H9 (cell line): Measurements from ENCODE around the gene CREB5. TPM values are rescaled to one million over a fixed set of nuclear protein-coding genes. Genes with fewer than 3 reads are reported as not detected.

ENCODE experiments used
- DNase-seq: peaks from one replicate; pipeline ENCODE4 v3.0.0-alpha.2; 2017
- H2AFZ ChIP-seq: one replicate; pipeline ENCODE4 v1.6.1; 2013; ENCODE audit warnings: mild to moderate bottlenecking, low read length, control low read depth, moderate library complexity
- H2AK5ac ChIP-seq: 2 replicates; pipeline ENCODE4 v1.6.1; 2013; ENCODE audit warnings: low read length, control low read depth, mixed read lengths; ENCODE audit not compliant: insufficient read length
- H2BK120ac ChIP-seq: one replicate; pipeline ENCODE4 v1.6.1; 2013; ENCODE audit warnings: low read depth, mild to moderate bottlenecking, low read length, control low read depth, inconsistent platforms; ENCODE audit not compliant: poor library complexity, severe bottlenecking
- H2BK12ac ChIP-seq: 2 replicates; pipeline ENCODE4 v1.6.1; 2013; ENCODE audit warnings: low read length, control low read depth, mixed read lengths, low read depth; ENCODE audit not compliant: insufficient read length
- H2BK15ac ChIP-seq: 2 replicates; pipeline ENCODE4 v1.6.1; 2013; ENCODE audit warnings: low read depth, low read length, control low read depth
- H2BK20ac ChIP-seq: one replicate; pipeline ENCODE4 v1.6.1; 2013; ENCODE audit warnings: low read depth, mild to moderate bottlenecking, low read length, control low read depth, inconsistent platforms; ENCODE audit not compliant: poor library complexity, severe bottlenecking
- H2BK5ac ChIP-seq: 2 replicates; pipeline ENCODE4 v1.6.1; 2013; ENCODE audit warnings: low read length, control low read depth, mixed read lengths; ENCODE audit not compliant: insufficient read length
- H3K14ac ChIP-seq: 2 replicates; pipeline ENCODE4 v1.6.1; 2013; ENCODE audit warnings: low read length, control low read depth; ENCODE audit not compliant: insufficient read depth
- H3K18ac ChIP-seq: 2 replicates; pipeline ENCODE4 v1.6.1; 2013; ENCODE audit warnings: low read depth, mild to moderate bottlenecking, mixed read lengths, low read length, control low read depth; ENCODE audit not compliant: insufficient read length
- H3K23ac ChIP-seq: 2 replicates; pipeline ENCODE4 v1.6.1; 2013; ENCODE audit warnings: low read length, control low read depth, mixed read lengths, low read depth; ENCODE audit not compliant: insufficient read length
- H3K23me2 ChIP-seq: 2 replicates; pipeline ENCODE4 v1.6.1; 2013; ENCODE audit warnings: low read depth, mild to moderate bottlenecking, mixed read lengths, low read length, control low read depth; ENCODE audit not compliant: insufficient read length, poor library complexity, severe bottlenecking
- H3K27ac ChIP-seq: 2 replicates; pipeline ENCODE4 v1.5.1; 2013; ENCODE audit warnings: low read length, control low read depth, mixed read lengths, low read depth; ENCODE audit not compliant: insufficient read length
- H3K27me3 ChIP-seq: 2 replicates; pipeline ENCODE4 v1.6.1; 2013; ENCODE audit warnings: low read length, control low read depth, inconsistent platforms; ENCODE audit not compliant: insufficient read depth
- H3K4ac ChIP-seq: 2 replicates; pipeline ENCODE4 v1.6.1; 2013; ENCODE audit warnings: low read depth, mild to moderate bottlenecking, control low read depth, inconsistent platforms, low read length, moderate library complexity
- H3K4me1 ChIP-seq: 2 replicates; pipeline ENCODE4 v1.6.1; 2013; ENCODE audit warnings: low read length, control low read depth, inconsistent platforms; ENCODE audit not compliant: insufficient read depth
- H3K4me2 ChIP-seq: 2 replicates; pipeline ENCODE4 v1.6.1; 2013; ENCODE audit warnings: low read length, control low read depth, mixed read lengths; ENCODE audit not compliant: insufficient read length, insufficient read depth
- H3K56ac ChIP-seq: 2 replicates; pipeline ENCODE4 v1.6.1; 2013; ENCODE audit warnings: low read depth, mild to moderate bottlenecking, mixed read lengths, low read length, control low read depth; ENCODE audit not compliant: insufficient read length
- H3K79me1 ChIP-seq: 2 replicates; pipeline ENCODE4 v1.6.1; 2013; ENCODE audit warnings: low read depth, mild to moderate bottlenecking, moderate library complexity, low read length, control low read depth, inconsistent platforms; ENCODE audit not compliant: insufficient read depth, poor library complexity, severe bottlenecking
- H3K79me2 ChIP-seq: 2 replicates; pipeline ENCODE4 v1.6.1; 2013; ENCODE audit warnings: low read length, control low read depth, inconsistent platforms; ENCODE audit not compliant: insufficient read depth
- H3K9ac ChIP-seq: 2 replicates; pipeline ENCODE4 v1.6.1; 2013; ENCODE audit warnings: low read length, control low read depth, mixed read lengths; ENCODE audit not compliant: insufficient read length; ENCODE audit errors: extremely low read depth
- H3K9me3 ChIP-seq: one replicate; pipeline ENCODE4 v1.6.1; 2013; ENCODE audit warnings: low read depth, low read length, inconsistent platforms; ENCODE audit not compliant: control insufficient read depth
- H3T11ph ChIP-seq: one replicate; pipeline ENCODE4 v1.6.1; 2013; ENCODE audit warnings: mild to moderate bottlenecking, low read length, control low read depth, inconsistent platforms
- H4K20me1 ChIP-seq: one replicate; pipeline ENCODE4 v1.6.1; 2013; ENCODE audit not compliant: control insufficient read depth, insufficient read length, insufficient read depth
- H4K5ac ChIP-seq: 2 replicates; pipeline ENCODE4 v1.6.1; 2013; ENCODE audit warnings: low read depth, mild to moderate bottlenecking, mixed read lengths, low read length, control low read depth; ENCODE audit not compliant: insufficient read length
- H4K8ac ChIP-seq: replicated peaks from 2 replicates; pipeline ENCODE4 v1.6.1; 2013; ENCODE audit warnings: low read length, control low read depth, mixed read lengths, low read depth; ENCODE audit not compliant: insufficient read length
- H4K91ac ChIP-seq: 2 replicates; pipeline ENCODE4 v1.6.1; 2013; ENCODE audit warnings: low read depth, mild to moderate bottlenecking, moderate library complexity, mixed read lengths, low read length, control low read depth; ENCODE audit not compliant: insufficient read length
- H3K27ac Mint-ChIP-seq, 3 experiments: 2 replicates in 2 of 3; 3 replicates in 1 of 3; pipeline ENCODE4 v1.8.0; 2020 to 2021; ENCODE audit warnings: mixed read lengths in 3 of 3, mild to moderate bottlenecking in 1 of 3, moderate library complexity in 1 of 3
- H3K27me3 Mint-ChIP-seq: 2 replicates; pipeline ENCODE4 v1.8.0; 2021; ENCODE audit warnings: low read depth, mild to moderate bottlenecking, moderate library complexity, mixed read lengths
- H3K36me3 Mint-ChIP-seq, 3 experiments: 2 replicates in 2 of 3; 3 replicates in 1 of 3; pipeline ENCODE4 v1.8.0; 2020 to 2021; ENCODE audit warnings: low read depth in 3 of 3, mixed read lengths in 3 of 3; ENCODE audit not compliant: insufficient read depth in 1 of 3
- H3K4me1 Mint-ChIP-seq, 2 experiments: 2 replicates each; pipeline ENCODE4 v1.8.0; 2020; ENCODE audit warnings: mixed read lengths in 2 of 2
- H3K4me3 Mint-ChIP-seq, 2 experiments: 2 replicates in 1 of 2; 3 replicates in 1 of 2; pipeline ENCODE4 v1.8.0; 2020 to 2021; ENCODE audit warnings: mild to moderate bottlenecking in 2 of 2, mixed read lengths in 2 of 2, moderate library complexity in 1 of 2
- H3K9me3 Mint-ChIP-seq, 2 experiments: 2 replicates in 1 of 2; 3 replicates in 1 of 2; pipeline ENCODE4 v1.8.0; 2020; ENCODE audit warnings: mild to moderate bottlenecking in 2 of 2, mixed read lengths in 2 of 2, moderate library complexity in 1 of 2
- WGBS: extraction: QIAGEN DNeasy Blood & Tissue Kit; methylation state at CpG from one replicate; pipeline ENCODE4 v1.1.7; 2013; ENCODE audit warnings: missing lambda C conversion rate, low lambda C conversion rate, mixed read lengths; ENCODE audit not compliant: insufficient read length; ENCODE audit errors: extremely low coverage; 5-methylcytosine and 5-hydroxymethylcytosine counted together
- total RNA-seq: library from RNA; stranded (reverse); gene quantifications from 2 replicates; pipeline ENCODE4 v1.2.1, GENCODE V29; 2021
- TF ChIP-seq, protein P1 (sequence below): fragments of 200-600 bp; sonication (generic); conservative IDR thresholded peaks from 3 replicates; pipeline ENCODE4 v1.8.0; 2021; ENCODE audit warnings: antibody characterized with exemption, mild to moderate bottlenecking

CREB5 gene
- total RNA-seq, 1 experiment from 2014 or later = 4.0 TPM

DNA sequence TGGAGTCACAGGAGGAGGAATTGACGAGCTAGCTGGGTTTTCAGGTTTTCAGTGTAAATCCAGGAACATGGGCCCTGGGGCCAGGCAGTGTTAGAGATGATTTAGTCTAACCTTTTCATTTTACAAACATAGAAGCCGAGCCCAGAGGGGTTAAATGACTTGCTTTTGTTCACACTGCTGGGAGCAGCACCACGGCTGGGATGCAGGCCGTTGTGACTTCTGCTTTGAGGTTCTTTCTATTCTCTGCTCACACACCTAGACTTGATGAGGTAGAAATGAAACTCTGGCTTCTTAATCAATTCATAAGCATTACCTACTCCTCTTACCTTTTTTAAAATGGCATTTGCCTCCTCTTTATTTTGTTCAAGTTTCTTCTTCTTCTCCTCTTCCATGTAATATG, 36.4 kb downstream of the CREB5 start:
- H3K36me3 Mint-ChIP-seq = no peaks in the 10 kb centered on the region; a peak in 1 of 7 replicates

More for the DNA sequence above, 36.4 kb downstream of the CREB5 start:
- Histone ChIP-seq H3K14ac (no peak overlapping the region), H3K79me2 (no peaks in the 10 kb centered on the region; the same call in 1 of the 2 replicates), H4K91ac (no peak overlapping the region), H3K27ac (no peak overlapping the region), H2AK5ac (no peak overlapping the region), H2BK12ac (no peak overlapping the region), H3K79me1 (no peaks in the 10 kb centered on the region), H4K5ac (no peak overlapping the region), H3K23ac (no peak overlapping the region), H3K4ac (no peak overlapping the region), H4K8ac (no peak overlapping the region), H2AFZ (no peak overlapping the region), H3K9me3 (no peaks in the 10 kb centered on the region), H4K20me1 (no peaks in the 10 kb centered on the region), H3K23me2 (no peaks in the 10 kb centered on the region), H3K9ac (no peak overlapping the region), H2BK120ac (no peak overlapping the region), H2BK20ac (no peak overlapping the region), H3K56ac (no peak overlapping the region), H3K4me2 (no peak overlapping the region), H3T11ph (no peak overlapping the region), H2BK15ac (no peak overlapping the region), H3K27me3 (no peaks in the 10 kb centered on the region), H3K4me1 (no peaks in the 10 kb centered on the region), H2BK5ac (no peak overlapping the region), H3K18ac (no peak overlapping the region)
- H3K27me3 Mint-ChIP-seq = peaks cover 1% of the 10 kb centered on the region; the same call in 1 of the 2 replicates
- no peak overlapping the region; a peak in 1 of 7 replicates for H3K27ac Mint-ChIP-seq
- H3K4me1 Mint-ChIP-seq = peaks cover 2 to 16% of the 10 kb centered on the region in 2 experiments; a peak in 2 of 4 replicates
- TF ChIP-seq, protein P1, sequence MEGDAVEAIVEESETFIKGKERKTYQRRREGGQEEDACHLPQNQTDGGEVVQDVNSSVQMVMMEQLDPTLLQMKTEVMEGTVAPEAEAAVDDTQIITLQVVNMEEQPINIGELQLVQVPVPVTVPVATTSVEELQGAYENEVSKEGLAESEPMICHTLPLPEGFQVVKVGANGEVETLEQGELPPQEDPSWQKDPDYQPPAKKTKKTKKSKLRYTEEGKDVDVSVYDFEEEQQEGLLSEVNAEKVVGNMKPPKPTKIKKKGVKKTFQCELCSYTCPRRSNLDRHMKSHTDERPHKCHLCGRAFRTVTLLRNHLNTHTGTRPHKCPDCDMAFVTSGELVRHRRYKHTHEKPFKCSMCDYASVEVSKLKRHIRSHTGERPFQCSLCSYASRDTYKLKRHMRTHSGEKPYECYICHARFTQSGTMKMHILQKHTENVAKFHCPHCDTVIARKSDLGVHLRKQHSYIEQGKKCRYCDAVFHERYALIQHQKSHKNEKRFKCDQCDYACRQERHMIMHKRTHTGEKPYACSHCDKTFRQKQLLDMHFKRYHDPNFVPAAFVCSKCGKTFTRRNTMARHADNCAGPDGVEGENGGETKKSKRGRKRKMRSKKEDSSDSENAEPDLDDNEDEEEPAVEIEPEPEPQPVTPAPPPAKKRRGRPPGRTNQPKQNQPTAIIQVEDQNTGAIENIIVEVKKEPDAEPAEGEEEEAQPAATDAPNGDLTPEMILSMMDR = no peak
- no CpG with 5 or more reads among the region's 4 CpGs for WGBS
- DNase-seq = no peak
- no peaks in the 10 kb centered on the region; a peak in 1 of 5 replicates for H3K9me3 Mint-ChIP-seq
- no peak overlapping the region for H3K4me3 Mint-ChIP-seq
